ENCODE measurements around the gene STOX2.

The STOX2 gene

DNA sequence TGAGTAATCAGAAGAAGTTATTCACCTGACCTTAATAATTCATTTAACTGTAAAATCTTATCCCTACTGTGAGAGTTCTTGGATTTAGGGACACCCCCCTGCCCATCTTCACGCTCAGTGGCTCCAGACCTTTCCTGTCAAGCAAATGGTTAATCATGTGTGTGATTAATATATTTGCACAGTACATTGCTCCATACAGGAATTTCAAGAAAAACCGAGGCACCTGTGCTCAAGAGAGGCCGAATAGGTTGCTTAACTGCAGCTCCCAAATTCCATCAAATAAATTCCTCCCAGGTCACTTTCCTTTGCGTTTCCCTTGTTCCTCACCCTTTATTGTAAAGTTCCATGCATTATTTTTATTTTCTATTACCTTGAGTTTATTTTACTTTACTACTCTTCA, 119.5 kb downstream of the STOX2 start:
- Histone ChIP-seq H3K9me2 (replicated peaks; ENCODE audit: control insufficient read depth, low read length) (no peaks in the 10 kb centered on the region), H3K4me3 (ENCODE audit: low read length) (no peak overlapping the region), H3F3A (ENCODE audit: control insufficient read depth, insufficient read depth) (no peaks in the 10 kb centered on the region), H3K27ac (ENCODE audit: low read depth, low read length) (no peak overlapping the region), H3K4me1 (ENCODE audit: control insufficient read depth, low read length) (no peaks in the 10 kb centered on the region), H4K20me1 (ENCODE audit: control insufficient read depth, insufficient read depth, low read depth, low read length) (no peaks in the 10 kb centered on the region), H3K36me3 (ENCODE audit: control insufficient read depth, low read length) (no peaks in the 10 kb centered on the region), H3K4me2 (ENCODE audit: low read length) (no peak overlapping the region), H3K9me3 (ENCODE audit: control insufficient read depth, insufficient read depth, low read length) (no peaks in the 10 kb centered on the region), H3K27me3 (ENCODE audit: control insufficient read depth, low read length) (no peaks in the 10 kb centered on the region; the same call in 1 of the 2 replicates), H3K79me2 (ENCODE audit: control insufficient read depth, low read length) (no peaks in the 10 kb centered on the region)
- TF ChIP-seq, protein P1, sequence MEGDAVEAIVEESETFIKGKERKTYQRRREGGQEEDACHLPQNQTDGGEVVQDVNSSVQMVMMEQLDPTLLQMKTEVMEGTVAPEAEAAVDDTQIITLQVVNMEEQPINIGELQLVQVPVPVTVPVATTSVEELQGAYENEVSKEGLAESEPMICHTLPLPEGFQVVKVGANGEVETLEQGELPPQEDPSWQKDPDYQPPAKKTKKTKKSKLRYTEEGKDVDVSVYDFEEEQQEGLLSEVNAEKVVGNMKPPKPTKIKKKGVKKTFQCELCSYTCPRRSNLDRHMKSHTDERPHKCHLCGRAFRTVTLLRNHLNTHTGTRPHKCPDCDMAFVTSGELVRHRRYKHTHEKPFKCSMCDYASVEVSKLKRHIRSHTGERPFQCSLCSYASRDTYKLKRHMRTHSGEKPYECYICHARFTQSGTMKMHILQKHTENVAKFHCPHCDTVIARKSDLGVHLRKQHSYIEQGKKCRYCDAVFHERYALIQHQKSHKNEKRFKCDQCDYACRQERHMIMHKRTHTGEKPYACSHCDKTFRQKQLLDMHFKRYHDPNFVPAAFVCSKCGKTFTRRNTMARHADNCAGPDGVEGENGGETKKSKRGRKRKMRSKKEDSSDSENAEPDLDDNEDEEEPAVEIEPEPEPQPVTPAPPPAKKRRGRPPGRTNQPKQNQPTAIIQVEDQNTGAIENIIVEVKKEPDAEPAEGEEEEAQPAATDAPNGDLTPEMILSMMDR (IDR thresholded peaks at IDR 0.05; ENCODE audit: low read depth, low read length, poor library complexity, severe bottlenecking) = no peak
- TF ChIP-seq EZH2phosphoT487 (IDR thresholded peaks at IDR 0.05; ENCODE audit: borderline replicate concordance, low read length) = no peak

DNA sequence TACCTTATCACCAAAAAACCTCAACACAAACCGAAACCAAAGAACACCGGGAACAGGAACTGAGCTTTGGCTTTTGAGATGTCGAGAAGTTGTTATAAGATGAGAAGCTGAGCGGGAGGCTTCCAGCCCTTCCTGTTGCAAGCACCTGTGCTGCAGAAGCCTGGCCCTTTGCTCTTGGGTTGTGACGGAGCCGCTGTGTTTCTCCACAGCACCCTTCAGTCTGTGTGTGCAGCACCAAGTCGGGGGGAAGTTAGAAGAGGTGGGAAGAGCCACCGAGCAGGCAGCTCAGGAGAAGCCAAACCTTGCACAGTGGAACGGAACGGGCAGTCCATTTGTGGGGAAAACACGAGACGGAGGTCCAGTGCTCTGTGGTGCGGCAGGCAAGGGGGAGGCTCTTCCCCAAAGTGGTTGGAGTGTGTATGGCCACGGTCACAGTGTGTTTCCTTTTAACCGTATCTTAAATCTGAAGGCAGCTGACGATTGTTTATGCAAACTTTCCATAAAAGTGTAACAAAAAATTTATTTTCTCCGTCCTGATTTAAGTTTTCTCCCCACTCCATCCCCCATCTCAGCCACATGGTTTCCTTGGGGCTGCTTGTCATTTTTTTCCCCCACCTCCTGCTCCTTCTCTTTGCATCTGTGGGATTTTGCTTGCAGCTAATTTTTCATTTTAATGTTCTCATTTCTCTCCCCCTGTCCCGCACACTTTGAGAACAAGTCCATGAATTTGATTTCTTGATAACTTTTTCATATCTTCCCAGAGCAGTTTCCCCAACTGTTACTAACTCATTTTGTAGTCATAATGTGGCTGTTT, 123.7 kb downstream of the STOX2 start:
- TF ChIP-seq, protein P1 (IDR thresholded peaks at IDR 0.05; ENCODE audit: low read depth, low read length, poor library complexity, severe bottlenecking) = no peak
- no peak for TF ChIP-seq EZH2phosphoT487 (IDR thresholded peaks at IDR 0.05; ENCODE audit: borderline replicate concordance, low read length)
- H3K4me3 ChIP-seq (ENCODE audit: low read length) = no peak overlapping the region
- H4K20me1 ChIP-seq (ENCODE audit: control insufficient read depth, insufficient read depth, low read depth, low read length) = no peaks in the 10 kb centered on the region
- no peaks in the 10 kb centered on the region for H3K27me3 ChIP-seq (ENCODE audit: control insufficient read depth, low read length)
- no peak overlapping the region for H3K27ac ChIP-seq (ENCODE audit: low read depth, low read length)
- no peaks in the 10 kb centered on the region for H3F3A ChIP-seq (ENCODE audit: control insufficient read depth, insufficient read depth)
- no peaks in the 10 kb centered on the region for H3K36me3 ChIP-seq (ENCODE audit: control insufficient read depth, low read length)
- H3K4me2 ChIP-seq (ENCODE audit: low read length) = no peak overlapping the region
- no peaks in the 10 kb centered on the region for H3K4me1 ChIP-seq (ENCODE audit: control insufficient read depth, low read length)
- H3K9me3 ChIP-seq (ENCODE audit: control insufficient read depth, insufficient read depth, low read length) = no peaks in the 10 kb centered on the region
- no peaks in the 10 kb centered on the region for H3K9me2 ChIP-seq (replicated peaks; ENCODE audit: control insufficient read depth, low read length)
- no peaks in the 10 kb centered on the region for H3K79me2 ChIP-seq (ENCODE audit: control insufficient read depth, low read length)

DNA sequence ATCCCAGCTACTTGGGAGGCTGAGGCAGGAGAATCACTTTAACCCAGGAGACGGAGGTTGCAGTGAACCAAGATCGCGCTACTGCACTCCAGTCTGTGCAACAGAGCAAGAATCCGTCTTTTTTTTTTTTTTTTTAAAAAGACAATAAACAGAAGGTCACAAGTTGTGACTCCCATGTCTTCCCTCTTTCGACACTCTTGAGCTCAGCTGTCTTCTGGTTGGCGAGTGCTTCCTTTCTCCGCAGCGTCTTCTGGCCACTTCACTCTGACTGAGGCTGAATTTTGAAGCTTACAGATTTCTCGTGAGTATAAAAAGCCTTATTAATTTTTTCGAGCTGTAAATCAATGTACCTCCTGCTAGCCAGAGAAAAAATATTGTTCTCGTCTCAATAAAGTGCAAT, 124.9 kb downstream of the STOX2 start:
- Histone ChIP-seq H3F3A (ENCODE audit: control insufficient read depth, insufficient read depth) (no peaks in the 10 kb centered on the region), H3K4me2 (ENCODE audit: low read length) (no peak overlapping the region), H3K27me3 (ENCODE audit: control insufficient read depth, low read length) (no peaks in the 10 kb centered on the region), H3K9me2 (replicated peaks; ENCODE audit: control insufficient read depth, low read length) (no peaks in the 10 kb centered on the region), H3K79me2 (ENCODE audit: control insufficient read depth, low read length) (no peaks in the 10 kb centered on the region), H3K4me1 (ENCODE audit: control insufficient read depth, low read length) (no peaks in the 10 kb centered on the region), H3K27ac (ENCODE audit: low read depth, low read length) (no peak overlapping the region), H3K9me3 (ENCODE audit: control insufficient read depth, insufficient read depth, low read length) (no peaks in the 10 kb centered on the region), H3K4me3 (ENCODE audit: low read length) (no peak overlapping the region), H3K36me3 (ENCODE audit: control insufficient read depth, low read length) (no peaks in the 10 kb centered on the region), H4K20me1 (ENCODE audit: control insufficient read depth, insufficient read depth, low read depth, low read length) (no peaks in the 10 kb centered on the region)
- TF ChIP-seq EZH2phosphoT487 (IDR thresholded peaks at IDR 0.05; ENCODE audit: borderline replicate concordance, low read length) = no peak
- TF ChIP-seq, protein P1 (IDR thresholded peaks at IDR 0.05; ENCODE audit: low read depth, low read length, poor library complexity, severe bottlenecking) = no peak

Data from DOHH2 (cell line).